Nephron (organoid): Measurements from ENCODE around the gene CCL15.
A peak's percentile ranks its signal among the peaks of the same experiment; 100 is the strongest.
"Not testable (repeated sequence)": the region's sequence is repeated elsewhere in the genome, so short reads cannot be mapped to it uniquely, and the experiment has no call there.

Source experiments
- H3K27ac Mint-ChIP-seq, 3 experiments: 2 replicates each; pipeline ENCODE4 v1.8.0; 2020; ENCODE audit warnings: mixed read lengths in 3 of 3, mild to moderate bottlenecking in 2 of 3, moderate library complexity in 1 of 3
- H3K27me3 Mint-ChIP-seq: 2 replicates; pipeline ENCODE4 v1.8.0; 2021; ENCODE audit warnings: low read depth, mild to moderate bottlenecking, moderate library complexity, mixed read lengths
- H3K36me3 Mint-ChIP-seq: 2 replicates; pipeline ENCODE4 v1.8.0; 2020; ENCODE audit warnings: low read depth, mixed read lengths
- H3K4me1 Mint-ChIP-seq: 2 replicates; pipeline ENCODE4 v1.8.0; 2020; ENCODE audit warnings: mixed read lengths
- H3K4me3 Mint-ChIP-seq, 3 experiments: 2 replicates each; pipeline ENCODE4 v1.8.0; 2020; ENCODE audit warnings: mild to moderate bottlenecking in 3 of 3, mixed read lengths in 3 of 3, moderate library complexity in 2 of 3
- H3K9me3 Mint-ChIP-seq: 2 replicates; pipeline ENCODE4 v1.8.0; 2020; ENCODE audit warnings: mixed read lengths
- CTCF ChIP-seq, 3 experiments: fragments of 200-600 bp; sonication (generic); IDR thresholded peaks; one replicate each; pipeline ENCODE4 v1.5.0; 2021; ENCODE audit warnings: antibody characterized with exemption in 3 of 3; ENCODE audit not compliant: unreplicated experiment in 3 of 3

Gene CCL15

DNA sequence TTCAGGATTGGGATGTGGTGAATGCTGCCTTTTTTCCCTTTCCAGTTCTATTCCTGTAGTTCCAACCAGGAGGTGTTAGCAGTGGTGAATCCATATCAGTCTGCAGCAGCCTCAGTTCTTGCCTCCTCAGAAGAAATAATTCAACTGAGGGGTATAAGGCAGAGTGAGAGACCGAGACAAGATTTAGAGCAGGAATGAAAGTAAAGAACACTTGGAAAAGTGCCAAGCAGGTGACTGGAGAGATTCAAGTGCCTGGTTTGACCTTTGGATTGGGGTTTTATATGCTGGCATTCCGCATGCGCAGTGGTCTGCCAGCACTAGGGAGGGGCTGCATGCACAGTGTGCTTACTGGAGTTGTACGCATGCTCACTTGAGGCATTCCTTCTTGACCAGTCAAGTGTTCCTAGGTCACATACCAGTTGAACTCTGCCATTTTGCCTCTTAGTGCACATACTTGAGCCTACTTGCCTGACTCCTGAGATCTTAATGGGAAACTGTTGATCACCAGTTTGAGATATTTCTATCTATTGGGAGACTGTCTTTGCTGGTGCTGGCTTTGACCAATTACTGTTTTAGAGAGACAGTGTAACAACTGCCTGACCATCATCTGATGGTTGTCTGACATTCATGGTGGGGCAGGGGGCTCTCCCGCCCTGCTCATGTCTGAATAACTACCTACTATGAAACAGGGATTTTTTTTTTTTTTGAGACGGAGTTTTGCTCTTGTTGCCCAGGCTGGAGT lies 680 bp upstream of the CCL15 start:
- Mint-ChIP-seq H3K9me3 (no peaks in the 10 kb centered on the region), H3K27ac (peak overlapping the region; percentile 46 to 91 (median 59)), H3K4me1 (peaks cover 11% of the 10 kb centered on the region), H3K4me3 (no peak overlapping the region), H3K27me3 (peaks cover 19% of the 10 kb centered on the region), H3K36me3 (no peaks in the 10 kb centered on the region)
- TF ChIP-seq CTCF (IDR thresholded peaks at IDR 0.05; ENCODE audit: unreplicated experiment in 3 of 3): no peak

- H3K4me3 Mint-ChIP-seq: no peak overlapping the region
- TF ChIP-seq CTCF (IDR thresholded peaks at IDR 0.05; ENCODE audit: unreplicated experiment in 3 of 3): no peak
- peaks cover 11% of the 10 kb centered on the region for H3K4me1 Mint-ChIP-seq
- H3K36me3 Mint-ChIP-seq: no peaks in the 10 kb centered on the region
- H3K27me3 Mint-ChIP-seq: peaks cover 19% of the 10 kb centered on the region
- peak overlapping the region in 1 of 3 experiments; percentile 91 for H3K27ac Mint-ChIP-seq
- no peaks in the 10 kb centered on the region for H3K9me3 Mint-ChIP-seq
Measured at GRCh38 chr17:36000732-36001109, 632 bp downstream of the CCL15 start.

- Mint-ChIP-seq H3K4me3 (no peak overlapping the region), H3K27me3 (peaks cover 13% of the 10 kb centered on the region), H3K9me3 (no peaks in the 10 kb centered on the region), H3K36me3 (no peaks in the 10 kb centered on the region), H3K4me1 (peaks cover 6% of the 10 kb centered on the region), H3K27ac (no peak overlapping the region)
- no peak for TF ChIP-seq CTCF (IDR thresholded peaks at IDR 0.05; ENCODE audit: unreplicated experiment in 3 of 3)
Measured at GRCh38 chr17:35998756-35999155, 2.6 kb downstream of the CCL15 start.

GRCh38 chr17:35998018-35998545 lies 3.3 kb downstream of the CCL15 start:
- no peak overlapping the region for H3K27ac Mint-ChIP-seq
- no peak for TF ChIP-seq CTCF (IDR thresholded peaks at IDR 0.05; ENCODE audit: unreplicated experiment in 3 of 3)
- no peak overlapping the region for H3K4me3 Mint-ChIP-seq
- peaks cover 3% of the 10 kb centered on the region for H3K9me3 Mint-ChIP-seq
- no peaks in the 10 kb centered on the region for H3K36me3 Mint-ChIP-seq
- peaks cover 6% of the 10 kb centered on the region for H3K4me1 Mint-ChIP-seq
- H3K27me3 Mint-ChIP-seq: peaks cover 13% of the 10 kb centered on the region

DNA sequence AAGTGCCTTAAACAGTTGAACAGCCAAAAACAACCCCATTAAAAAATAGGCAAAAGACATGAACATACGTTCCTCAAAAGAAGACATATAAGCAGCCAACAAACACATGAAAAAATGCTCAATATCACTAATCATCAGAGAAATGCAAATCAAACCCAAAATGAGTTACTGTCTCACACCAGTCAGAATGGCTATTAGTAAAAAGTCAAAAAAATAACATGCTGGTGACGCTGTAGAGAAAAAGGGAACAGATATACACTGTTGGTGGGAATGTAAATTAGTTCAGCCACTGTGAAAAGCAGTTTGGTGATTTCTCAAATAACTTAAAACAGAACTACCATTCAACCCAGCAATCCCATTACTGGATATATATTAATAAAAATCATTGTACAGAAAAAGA lies 6.0 kb downstream of the CCL15 start:
- H3K9me3 Mint-ChIP-seq, H3K27ac Mint-ChIP-seq, H3K4me3 Mint-ChIP-seq, H3K27me3 Mint-ChIP-seq, H3K36me3 Mint-ChIP-seq, H3K4me1 Mint-ChIP-seq: not testable (repeated sequence)

- no peak for TF ChIP-seq CTCF (IDR thresholded peaks at IDR 0.05; ENCODE audit: unreplicated experiment in 3 of 3)
Measured at GRCh38 chr17:35991075-35991474, 10.3 kb downstream of the CCL15 start.

More at GRCh38 chr17:35991075-35991474, 10.3 kb downstream of the CCL15 start:
- Mint-ChIP-seq H3K27me3 (no peaks in the 10 kb centered on the region), H3K36me3 (no peaks in the 10 kb centered on the region), H3K27ac (no peak overlapping the region), H3K9me3 (peaks cover 10% of the 10 kb centered on the region), H3K4me1 (no peaks in the 10 kb centered on the region), H3K4me3 (no peak overlapping the region)
